Parathyroid adenoma (tissue), 2 donors: Measurements from ENCODE around the gene ALK.

Experiments
- H2AFZ ChIP-seq: fragments of 300-600 bp; sonication (generic); one replicate; pipeline ENCODE4 v1.7.0; 2017; ENCODE audit warnings: antibody characterized with exemption, mild to moderate bottlenecking
- H3K27ac ChIP-seq: fragments of 300-600 bp; sonication (generic); one replicate; pipeline ENCODE4 v1.7.0; 2017
- H3K27me3 ChIP-seq: fragments of 300-600 bp; sonication (generic); one replicate; pipeline ENCODE4 v1.7.0; 2017; ENCODE audit warnings: low read length; ENCODE audit not compliant: control insufficient read depth, insufficient read depth
- H3K36me3 ChIP-seq: fragments of 300-600 bp; sonication (generic); one replicate; pipeline ENCODE4 v1.7.0; 2017; ENCODE audit warnings: low read length; ENCODE audit not compliant: control insufficient read depth, insufficient read depth
- H3K4me1 ChIP-seq: fragments of 300-600 bp; sonication (generic); one replicate; pipeline ENCODE4 v1.7.0; 2017; ENCODE audit warnings: control low read depth
- H3K4me2 ChIP-seq: fragments of 300-600 bp; sonication (generic); one replicate; pipeline ENCODE4 v1.7.0; 2017; ENCODE audit warnings: low read length
- H3K4me3 ChIP-seq: fragments of 300-600 bp; sonication (generic); one replicate; pipeline ENCODE4 v1.7.0; 2017; ENCODE audit warnings: low read depth, low read length
- H3K79me2 ChIP-seq: fragments of 300-600 bp; sonication (generic); one replicate; pipeline ENCODE4 v1.7.0; 2017; ENCODE audit warnings: control low read depth
- H3K9ac ChIP-seq: fragments of 300-600 bp; sonication (generic); one replicate; pipeline ENCODE4 v1.7.0; 2017; ENCODE audit warnings: mild to moderate bottlenecking
- H3K9me3 ChIP-seq: fragments of 300-600 bp; sonication (generic); one replicate; pipeline ENCODE4 v1.7.0; 2017; ENCODE audit warnings: low read length; ENCODE audit not compliant: control insufficient read depth
- TF ChIP-seq, protein P1 (sequence below): fragments of 300-600 bp; sonication (generic); IDR thresholded peaks from one replicate; pipeline ENCODE4 v1.7.0; 2017; ENCODE audit warnings: antibody characterized with exemption, mild to moderate bottlenecking
- donor health status: primary hyperparathyroidism.

ALK gene

DNA sequence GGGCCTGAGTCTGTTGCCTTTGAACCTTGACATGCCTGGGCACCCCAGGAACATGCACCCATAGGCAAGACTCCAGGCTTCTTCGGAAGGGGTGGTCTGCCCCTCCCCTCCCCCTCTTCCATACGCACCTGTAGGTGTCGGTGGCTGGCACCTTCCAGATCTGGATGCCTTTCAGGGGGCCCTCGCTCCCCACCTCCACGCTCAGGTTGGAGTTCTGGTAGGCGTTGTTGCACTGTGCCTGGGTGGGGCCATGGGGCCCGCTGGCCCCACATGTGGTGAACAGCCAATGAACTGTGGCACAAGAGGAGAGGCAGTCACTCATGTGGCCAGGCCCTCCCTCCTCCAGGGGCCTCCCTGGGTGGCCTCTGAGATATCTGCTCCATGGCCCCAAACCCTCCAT is 670.4 kb downstream of the ALK start:
- no peak overlapping the region for H3K9ac ChIP-seq
- no peaks in the 10 kb centered on the region for H3K79me2 ChIP-seq
- H3K4me2 ChIP-seq = no peak overlapping the region
- no peaks in the 10 kb centered on the region for H3K36me3 ChIP-seq
- no peaks in the 10 kb centered on the region for H3K9me3 ChIP-seq
- no peaks in the 10 kb centered on the region for H3K27me3 ChIP-seq
- H3K27ac ChIP-seq = no peak overlapping the region
- no peak overlapping the region for H2AFZ ChIP-seq
- no peaks in the 10 kb centered on the region for H3K4me1 ChIP-seq
- H3K4me3 ChIP-seq = no peak overlapping the region
- TF ChIP-seq, protein P1, sequence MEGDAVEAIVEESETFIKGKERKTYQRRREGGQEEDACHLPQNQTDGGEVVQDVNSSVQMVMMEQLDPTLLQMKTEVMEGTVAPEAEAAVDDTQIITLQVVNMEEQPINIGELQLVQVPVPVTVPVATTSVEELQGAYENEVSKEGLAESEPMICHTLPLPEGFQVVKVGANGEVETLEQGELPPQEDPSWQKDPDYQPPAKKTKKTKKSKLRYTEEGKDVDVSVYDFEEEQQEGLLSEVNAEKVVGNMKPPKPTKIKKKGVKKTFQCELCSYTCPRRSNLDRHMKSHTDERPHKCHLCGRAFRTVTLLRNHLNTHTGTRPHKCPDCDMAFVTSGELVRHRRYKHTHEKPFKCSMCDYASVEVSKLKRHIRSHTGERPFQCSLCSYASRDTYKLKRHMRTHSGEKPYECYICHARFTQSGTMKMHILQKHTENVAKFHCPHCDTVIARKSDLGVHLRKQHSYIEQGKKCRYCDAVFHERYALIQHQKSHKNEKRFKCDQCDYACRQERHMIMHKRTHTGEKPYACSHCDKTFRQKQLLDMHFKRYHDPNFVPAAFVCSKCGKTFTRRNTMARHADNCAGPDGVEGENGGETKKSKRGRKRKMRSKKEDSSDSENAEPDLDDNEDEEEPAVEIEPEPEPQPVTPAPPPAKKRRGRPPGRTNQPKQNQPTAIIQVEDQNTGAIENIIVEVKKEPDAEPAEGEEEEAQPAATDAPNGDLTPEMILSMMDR = no peak

DNA sequence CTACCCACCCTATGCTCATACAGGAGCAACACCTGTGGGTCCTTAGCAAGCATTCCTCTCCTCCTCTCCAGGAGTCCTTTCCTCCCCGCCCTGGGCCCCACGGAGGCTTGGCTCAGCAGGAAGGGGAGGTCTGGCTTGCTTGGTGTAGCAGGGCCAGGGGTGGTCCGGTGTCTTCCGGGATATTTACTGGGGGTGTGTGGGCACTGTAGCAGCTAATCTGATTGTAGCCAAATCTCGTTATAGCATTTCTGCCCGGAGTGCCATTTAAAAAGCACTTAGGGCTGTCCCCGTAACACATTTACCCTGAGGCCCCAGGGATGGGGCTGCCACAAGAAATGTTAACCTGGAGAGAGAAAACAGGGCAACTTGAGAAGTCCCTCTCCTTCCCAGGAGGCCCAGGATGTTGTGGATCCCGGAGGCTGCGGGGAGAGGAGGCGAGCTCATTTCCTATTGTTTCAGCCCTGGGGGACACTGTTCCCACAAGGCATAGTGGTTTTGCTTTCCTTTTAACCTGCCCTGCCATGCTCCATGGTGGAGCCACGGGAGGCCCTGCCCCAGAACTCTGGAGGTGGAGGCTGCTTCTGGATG is 671.6 kb downstream of the ALK start:
- H2AFZ ChIP-seq = no peak overlapping the region
- TF ChIP-seq, protein P1 = no peak
- H3K79me2 ChIP-seq = no peaks in the 10 kb centered on the region
- H3K4me1 ChIP-seq = no peaks in the 10 kb centered on the region
- H3K9me3 ChIP-seq = no peaks in the 10 kb centered on the region
- no peaks in the 10 kb centered on the region for H3K27me3 ChIP-seq
- no peak overlapping the region for H3K9ac ChIP-seq
- no peak overlapping the region for H3K4me3 ChIP-seq
- H3K36me3 ChIP-seq = no peaks in the 10 kb centered on the region
- H3K4me2 ChIP-seq = no peak overlapping the region
- no peak overlapping the region for H3K27ac ChIP-seq

GRCh38 chr2:29247336-29247914 is 674.0 kb downstream of the ALK start:
- Histone ChIP-seq H3K9me3 (no peaks in the 10 kb centered on the region), H3K4me3 (no peak overlapping the region), H3K4me1 (no peaks in the 10 kb centered on the region), H3K36me3 (no peaks in the 10 kb centered on the region), H3K4me2 (no peak overlapping the region), H3K27ac (no peak overlapping the region), H3K79me2 (no peaks in the 10 kb centered on the region), H3K27me3 (no peaks in the 10 kb centered on the region), H3K9ac (no peak overlapping the region), H2AFZ (no peak overlapping the region)
- TF ChIP-seq, protein P1 = no peak

GRCh38 chr2:29246383-29247300 is 674.7 kb downstream of the ALK start:
- Histone ChIP-seq H3K79me2 (no peaks in the 10 kb centered on the region), H3K9ac (no peak overlapping the region), H3K27me3 (no peaks in the 10 kb centered on the region), H3K36me3 (no peaks in the 10 kb centered on the region), H3K4me2 (no peak overlapping the region), H3K27ac (no peak overlapping the region), H2AFZ (no peak overlapping the region), H3K4me1 (no peaks in the 10 kb centered on the region), H3K4me3 (no peak overlapping the region), H3K9me3 (no peaks in the 10 kb centered on the region)
- TF ChIP-seq, protein P1 = no peak
